PC-9 (cell line): ENCODE results near the gene YPEL1.
"Not testable (repeated sequence)": the region's sequence is repeated elsewhere in the genome, so short reads cannot be mapped to it uniquely, and the experiment has no call there.

Experiments used
- CTCF ChIP-seq: fragments of 200-600 bp; sonication (generic); conservative IDR thresholded peaks from 2 replicates; pipeline ENCODE4 v1.6.1; 2017; ENCODE audit warnings: mixed run types, antibody characterized with exemption, mild to moderate bottlenecking, moderate library complexity
- EZH2 ChIP-seq: fragments of 200-600 bp; sonication (generic); IDR thresholded peaks from 2 replicates; pipeline ENCODE4 v1.8.0; 2017; ENCODE audit warnings: antibody characterized with exemption, low read depth

- not testable (repeated sequence) for TF ChIP-seq CTCF, EZH2
These were observed 56.8 kb downstream of the YPEL1 start for GRCh38 chr22:21678842-21679241.
